HTERT RPE-1 (cell line): ENCODE data around the gene NT5C3B.

Source experiments
- in situ Hi-C: fragments of 300-500 bp; cut with MboI; formaldehyde crosslinking; loops from 4 replicates; pipeline ENCODE4 v1.14.3; 2020; ENCODE audit warnings: low sequenced_read_pairs

NT5C3B gene

DNA sequence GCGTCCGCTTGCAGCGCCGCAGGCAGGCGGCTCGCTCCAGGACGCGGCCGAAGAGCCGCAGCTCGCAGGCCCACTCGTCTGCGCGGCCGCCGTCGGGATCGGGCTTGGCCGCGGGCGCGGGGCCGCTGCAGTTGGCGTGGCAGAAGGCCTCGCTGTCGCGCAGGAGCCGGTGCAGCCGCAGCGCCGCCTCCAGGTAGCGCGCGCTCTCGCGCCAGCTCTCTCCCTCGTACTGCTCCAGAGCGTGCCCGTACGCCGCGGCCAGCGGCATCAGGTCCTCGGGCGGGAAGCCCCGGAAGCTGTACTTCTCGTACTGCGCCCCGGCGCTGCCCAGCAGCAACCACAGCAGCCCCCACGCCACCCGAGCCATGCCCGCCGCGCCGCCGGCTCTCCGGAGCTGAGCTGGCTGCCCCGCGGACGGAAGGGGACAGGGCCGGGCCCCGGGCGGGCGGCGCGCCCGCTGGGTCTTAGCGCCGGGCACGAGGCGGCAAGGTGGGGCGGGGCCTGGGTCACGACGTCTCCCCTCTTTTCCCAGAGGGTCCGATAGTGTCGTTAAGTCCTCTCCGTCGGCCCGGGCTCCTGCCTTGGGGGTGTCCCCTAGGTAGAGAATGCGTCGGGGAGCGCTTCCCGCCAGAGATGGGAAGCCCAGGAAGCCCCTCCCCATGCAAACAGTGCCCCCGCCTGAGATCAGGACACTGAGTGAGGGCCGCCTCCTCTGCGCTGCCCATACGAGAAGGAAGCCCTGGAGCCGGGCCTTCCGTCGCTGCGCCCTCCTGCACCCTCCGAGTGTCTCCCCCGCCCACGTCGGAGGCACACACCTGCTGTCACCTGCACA is 24.3 kb downstream of the NT5C3B start, which contains the start of gene P3H4:
P3H4 (minus strand) TSS at position 401 of the 832 bp plus-strand sequence; CDS start at position 367, 34 bp downstream.
- in situ Hi-C loops, result no loop called here

DNA sequence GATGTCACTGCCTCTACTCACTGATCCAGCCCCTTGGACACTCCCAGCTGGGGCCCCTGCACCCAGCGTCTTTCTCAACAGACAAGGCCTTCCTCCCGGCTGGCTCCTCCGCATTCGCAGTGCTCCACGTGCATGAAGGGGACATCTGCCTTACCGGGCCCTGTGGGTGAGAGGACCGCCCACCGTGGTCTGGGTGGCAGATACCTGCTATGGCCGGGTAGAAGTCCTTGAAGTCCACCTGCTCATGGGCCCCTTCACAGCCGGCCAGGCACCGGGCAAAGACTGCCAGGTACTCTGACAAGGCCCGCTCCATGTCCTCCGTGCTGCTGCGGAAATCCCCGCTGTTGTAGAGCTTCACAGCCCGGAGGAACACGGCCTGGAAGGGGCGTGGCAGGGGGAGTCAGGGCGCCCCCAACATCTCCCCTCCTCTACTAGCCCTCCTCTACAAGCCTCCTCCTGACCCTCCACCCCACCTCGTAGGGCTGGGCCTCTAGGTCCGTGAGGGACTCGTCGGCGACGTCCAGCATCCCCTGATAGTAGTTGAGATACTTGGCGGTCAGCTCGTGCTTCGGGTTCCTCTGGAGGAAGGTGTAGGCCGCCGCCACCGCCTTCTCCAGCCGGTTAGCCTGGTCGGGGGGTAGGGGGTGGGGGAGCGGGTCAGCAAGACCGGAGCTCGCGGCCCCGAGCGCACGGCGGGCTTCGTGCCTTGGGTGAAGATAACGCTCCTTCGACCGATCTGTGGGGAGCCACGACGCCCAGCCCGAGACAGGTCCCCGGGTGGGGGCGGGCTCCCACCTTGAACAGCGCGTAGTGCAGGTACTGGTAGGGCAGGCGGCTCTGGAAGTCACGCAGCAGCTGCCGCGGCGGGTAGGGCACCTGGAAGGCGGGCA is 25.1 kb downstream of the NT5C3B start:
- in situ Hi-C loops, result no loop called here

GRCh38 chr17:41806685-41807445 is 29.2 kb downstream of the NT5C3B start:
- in situ Hi-C loops, result no loop called here

GRCh38 chr17:41803049-41804020 is 32.7 kb downstream of the NT5C3B start:
- in situ Hi-C loops, result no loop called here

DNA sequence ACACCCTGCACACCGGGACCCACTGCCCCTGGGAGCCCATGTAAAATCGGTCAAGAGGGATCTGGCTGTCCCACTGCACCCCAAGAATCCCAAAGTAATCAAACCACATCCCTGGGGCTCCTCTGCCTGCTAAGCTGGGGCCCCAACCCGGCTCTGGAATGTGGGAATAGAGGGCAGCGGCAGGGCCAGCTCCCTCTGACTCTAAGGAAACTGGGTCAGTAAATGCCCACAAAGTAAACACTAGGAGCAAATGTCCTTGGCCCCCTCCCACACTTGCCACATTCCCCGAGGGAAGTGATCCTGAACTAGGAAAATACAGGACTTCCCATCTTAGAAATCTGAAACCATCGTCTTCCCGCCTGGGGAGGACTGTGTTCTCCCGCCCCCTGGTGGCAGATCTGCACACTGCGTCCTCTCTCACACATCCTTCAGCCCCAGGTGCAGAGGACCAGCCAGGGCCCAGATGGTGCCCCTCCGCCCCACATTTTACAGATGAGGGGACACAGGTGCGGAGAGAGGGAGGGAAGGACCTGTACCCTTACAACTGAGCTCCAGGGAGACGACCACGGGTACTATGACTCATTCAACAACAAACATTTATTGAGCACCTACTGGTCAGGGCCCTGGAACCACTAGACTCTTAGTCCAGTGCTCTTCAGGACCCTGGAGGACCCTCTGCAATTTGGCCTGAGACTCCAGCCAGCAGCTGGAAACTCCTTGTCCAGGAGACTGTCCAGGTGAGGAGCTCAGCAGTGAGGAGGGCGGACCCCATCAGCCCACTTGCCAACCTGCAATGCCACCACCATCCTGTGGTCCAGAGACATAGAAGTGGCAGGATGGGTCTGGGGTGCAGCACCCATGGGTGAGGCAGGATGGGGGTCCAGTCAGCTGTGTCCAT is 34.4 kb downstream of the NT5C3B start:
- in situ Hi-C loops, result no loop called here

DNA sequence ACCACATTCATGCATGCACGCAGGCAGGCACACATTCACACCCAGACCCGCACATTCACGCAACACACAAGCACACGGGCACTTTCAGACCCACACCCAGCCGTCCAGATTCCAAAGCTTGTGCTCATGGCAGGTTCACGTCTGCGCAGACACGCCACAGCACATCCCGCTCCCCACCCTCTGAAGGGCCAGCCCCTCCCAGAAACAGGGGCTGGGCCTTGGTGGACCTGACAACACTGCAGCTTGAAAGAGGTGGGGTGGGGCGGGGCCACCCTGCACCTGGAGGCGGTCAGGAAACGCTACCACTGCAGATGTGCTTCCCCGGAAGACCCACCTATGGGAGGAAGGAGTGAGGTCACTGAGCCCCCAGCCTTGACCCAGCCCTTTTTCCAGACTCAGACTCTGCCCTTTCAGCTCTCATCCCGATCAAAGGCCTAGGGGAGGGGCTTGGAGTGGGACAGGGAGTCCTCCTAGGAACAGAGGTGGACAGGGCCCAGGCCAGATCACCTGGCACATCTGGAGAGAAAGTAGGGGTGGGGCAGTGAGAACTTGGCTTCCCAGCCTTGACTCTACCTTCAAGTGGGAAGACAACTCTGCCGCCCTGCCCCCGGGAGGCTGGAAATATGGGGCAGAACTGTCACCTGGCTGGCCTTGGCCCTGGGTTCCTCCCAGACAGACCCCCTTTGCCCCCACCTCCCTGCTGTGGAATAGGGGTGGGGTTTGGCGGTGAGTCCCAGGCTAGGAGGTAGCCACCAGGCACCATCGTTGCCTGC is 35.2 kb downstream of the NT5C3B start:
- in situ Hi-C loops, result no loop called here

- in situ Hi-C loops, result no loop called here
Measured at GRCh38 chr17:41799366-41799765, 36.7 kb downstream of the NT5C3B start.

- in situ Hi-C loops, result no loop called here
Measured at GRCh38 chr17:41797377-41797776, 38.7 kb downstream of the NT5C3B start.

- in situ Hi-C loops, result no loop called here
Measured at GRCh38 chr17:41796121-41796895, 39.7 kb downstream of the NT5C3B start.

- in situ Hi-C loops, result no loop called here
Measured at GRCh38 chr17:41794540-41794975, 41.5 kb downstream of the NT5C3B start.

DNA sequence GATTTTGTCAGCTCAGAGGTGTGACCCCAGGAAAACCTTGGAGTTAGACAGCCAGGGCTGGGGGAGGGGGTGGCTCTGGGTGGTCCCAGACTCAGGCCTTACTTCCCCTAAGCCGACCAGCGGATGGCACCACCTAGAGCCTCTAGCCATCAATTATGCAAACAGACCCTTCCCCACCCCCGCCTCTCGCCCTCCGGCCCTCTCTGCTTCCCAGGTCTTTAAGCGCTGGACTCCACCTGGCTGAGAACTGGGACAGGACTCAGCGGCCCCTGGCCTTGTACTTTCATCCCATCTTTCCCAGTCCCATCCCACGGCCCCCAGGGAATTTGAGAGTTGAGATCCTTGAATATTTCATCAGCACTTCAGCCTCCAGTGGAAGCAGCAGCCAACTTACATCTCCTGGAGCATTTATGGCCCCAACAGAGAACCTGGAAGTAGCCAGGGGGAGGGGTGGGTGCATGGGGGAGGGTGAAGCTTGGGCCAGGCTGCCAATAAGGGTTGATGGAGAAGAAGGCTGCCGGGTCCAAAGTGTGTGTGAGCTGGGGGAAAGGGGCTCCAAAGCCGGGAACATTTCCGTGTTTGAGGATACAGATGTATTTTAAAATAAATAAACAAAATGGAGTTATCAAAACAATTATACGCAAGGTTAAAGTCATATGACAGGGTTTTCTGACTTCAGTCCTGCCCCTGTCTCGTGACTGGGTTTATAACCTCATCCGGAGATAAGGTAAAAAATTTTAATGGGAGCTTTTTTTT is 42.1 kb downstream of the NT5C3B start:
- in situ Hi-C loops, result no loop called here

DNA sequence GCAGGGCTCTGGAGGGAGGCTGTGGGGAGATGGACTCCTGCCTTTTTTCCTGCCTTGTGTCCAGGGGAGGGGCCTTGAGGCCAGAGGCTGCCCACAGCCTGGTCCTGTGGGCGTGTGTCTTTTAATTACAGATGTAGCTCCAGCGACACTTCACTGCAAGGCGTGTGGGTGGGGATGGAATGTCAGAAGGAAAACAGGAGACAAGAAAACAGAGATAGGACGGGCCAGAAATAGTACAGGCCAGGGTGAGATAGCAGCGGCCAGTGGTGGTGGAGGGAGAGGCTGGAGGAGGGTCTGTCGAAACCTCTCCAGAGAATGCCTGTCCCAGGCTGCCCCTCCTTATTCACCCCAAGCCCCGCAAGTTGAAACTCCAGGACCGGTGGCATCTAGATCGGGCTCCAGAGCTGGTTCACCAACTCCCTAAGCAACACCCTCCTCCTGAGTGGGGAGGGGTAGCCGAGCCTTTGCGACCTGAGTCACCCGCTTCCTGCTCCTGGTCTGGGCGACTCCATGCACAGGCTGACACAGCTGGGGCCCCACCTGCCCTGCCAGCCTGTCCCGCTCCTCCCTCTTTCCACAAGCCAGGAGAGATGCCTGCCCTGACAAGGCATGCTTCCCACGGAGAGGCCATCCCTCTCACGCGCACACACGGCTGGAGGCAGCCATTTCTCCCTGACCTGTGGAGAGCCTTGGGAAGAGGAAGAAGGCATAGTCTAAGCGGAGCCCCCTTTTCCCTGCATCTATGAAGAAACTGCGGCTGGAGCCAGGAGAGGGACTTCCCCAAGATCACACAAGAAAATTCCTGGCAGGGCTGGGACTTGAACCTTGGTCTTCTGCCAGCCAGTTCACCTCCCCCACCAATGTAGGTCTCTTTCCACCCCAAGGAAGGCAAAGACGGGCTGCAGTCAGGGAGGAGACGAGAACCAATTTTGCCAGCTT is 42.9 kb downstream of the NT5C3B start:
- in situ Hi-C loops, result no loop called here

- in situ Hi-C loops, result no loop called here
Measured at GRCh38 chr17:41787021-41787418, 49.0 kb downstream of the NT5C3B start.

DNA sequence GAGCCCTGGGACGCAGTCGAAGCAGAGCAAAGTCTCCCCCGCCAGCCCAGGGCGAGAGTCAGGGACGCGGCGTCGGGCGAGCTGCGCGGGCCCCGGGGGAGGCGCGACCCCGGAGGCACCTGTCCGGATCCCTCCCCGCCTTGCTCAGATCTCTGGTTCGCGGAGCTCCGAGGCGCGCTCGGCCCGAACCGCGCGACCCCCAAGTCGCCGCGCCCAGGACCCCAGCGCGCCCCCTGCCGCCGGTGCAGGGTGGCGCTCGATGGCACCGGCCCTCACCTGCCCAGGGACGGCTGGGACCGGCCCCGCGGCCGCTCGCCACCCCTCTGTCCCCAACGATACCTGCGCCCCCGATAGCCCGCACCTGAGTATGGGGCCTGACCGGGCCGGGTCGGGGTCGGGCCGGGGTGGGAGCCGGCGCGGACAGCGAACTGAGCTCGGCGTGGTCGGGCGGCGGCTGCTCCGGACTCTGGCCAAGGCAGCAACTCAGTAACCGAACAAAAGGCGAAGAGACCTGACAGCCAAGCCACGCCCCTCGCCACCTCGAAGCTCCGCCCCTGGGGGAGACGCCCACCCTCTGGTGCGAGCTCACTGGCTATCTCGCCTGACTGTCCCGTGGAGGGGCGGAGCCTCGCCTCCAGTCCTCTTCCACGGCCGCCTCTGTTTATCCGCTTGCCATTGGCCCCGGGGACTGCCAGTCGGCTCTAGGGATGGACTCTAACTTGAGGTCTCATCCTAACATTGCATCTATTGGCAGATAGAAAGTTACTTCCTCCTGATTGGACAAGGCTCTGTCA is 49.6 kb downstream of the NT5C3B start, which contains the start of gene JUP:
JUP (minus strand) TSS at position 485 of the 794 bp plus-strand sequence. CDS start 14,857 bp downstream, outside the sequence.
- in situ Hi-C loops, result no loop called here

DNA sequence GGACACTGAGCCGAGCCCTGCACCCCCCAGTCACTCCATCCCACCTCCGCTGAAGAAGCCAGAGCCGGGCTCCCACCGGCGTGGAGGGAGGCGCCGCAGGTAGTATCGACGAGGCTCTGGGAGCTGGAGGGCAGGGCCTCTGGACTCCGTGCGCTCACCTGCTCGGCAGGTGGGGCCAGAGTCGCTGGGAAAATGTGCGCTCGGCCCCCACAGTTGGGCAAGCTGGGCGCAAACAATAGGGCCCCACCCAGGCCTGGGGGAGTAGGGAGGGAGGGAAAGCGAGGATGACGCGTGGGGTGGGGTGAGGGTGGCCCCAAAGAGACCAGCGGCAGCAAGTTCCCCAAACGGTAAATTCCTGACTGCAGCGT is 50.2 kb downstream of the NT5C3B start:
- in situ Hi-C loops, result no loop called here
